Endothelial cell of umbilical vein (primary cell): ENCODE results near the gene TXN2. TPM values are rescaled to one million over a fixed set of nuclear protein-coding genes. Genes with fewer than 3 reads are reported as not detected.

Experiments used
- BruUV-seq: library from RNA; stranded (reverse); fragments of 400-500 nt; replicated peaks from 2 replicates; lab custom pipeline; 2021; lab: Mats Ljungman, UMichigan
- CTCF ChIA-PET: fragments of 300-600, 350-600 bp; sonication (Branson Sonifier 250); formaldehyde crosslinking; loops from one replicate; lab custom pipeline; 2021; ENCODE audit warnings: antibody characterized with exemption, inconsistent platforms; lab: Charles Lee
- POLR2A ChIA-PET: fragments of 300-600, 350-600 bp; sonication (Branson Sonifier 250); formaldehyde crosslinking; loops from one replicate; lab custom pipeline; 2021; ENCODE audit warnings: antibody characterized with exemption, inconsistent platforms; lab: Charles Lee
- DNase-seq: peaks from one replicate; pipeline ENCODE4 v3.0.0-alpha.2; 2011; ENCODE audit warnings: low read depth, low spot score
- FAIRE-seq: peaks from 2 replicates; lab custom pipeline; 2011; peaks lifted over from hg19 to GRCh38; lab: Jason Lieb, UNC
- H2AFZ ChIP-seq: 2 replicates; pipeline ENCODE4 v1.6.0; 2012; ENCODE audit warnings: low read depth, low read length, control low read depth, inconsistent platforms
- H3K27ac ChIP-seq: 2 replicates; pipeline ENCODE4 v1.5.1; 2011; ENCODE audit warnings: low read depth, mild to moderate bottlenecking, control low read depth, low read length, moderate library complexity; ENCODE audit not compliant: insufficient read depth
- H3K27me3 ChIP-seq, 2 experiments: 2 replicates each; pipeline versions ENCODE4 v1.6.0 to v1.6.1; 2011; ENCODE audit warnings: low read length in 2 of 2, mixed read lengths in 1 of 2; ENCODE audit not compliant: control insufficient read depth in 2 of 2, insufficient read depth in 2 of 2
- H3K36me3 ChIP-seq, 2 experiments: 2 replicates in 1 of 2; 3 replicates in 1 of 2; pipeline ENCODE4 v1.5.1; 2011; ENCODE audit warnings: low read length in 2 of 2, mild to moderate bottlenecking in 1 of 2, moderate library complexity in 1 of 2; ENCODE audit not compliant: control insufficient read depth in 2 of 2, insufficient read depth in 2 of 2; ENCODE audit errors: extremely low read depth in 1 of 2
- H3K4me1 ChIP-seq: 3 replicates; pipeline ENCODE4 v1.5.1; 2011; ENCODE audit warnings: mild to moderate bottlenecking, low read length; ENCODE audit not compliant: control insufficient read depth, insufficient read depth; ENCODE audit errors: extremely low read depth
- H3K4me2 ChIP-seq: 2 replicates; pipeline ENCODE4 v1.6.1; 2011; ENCODE audit warnings: low read length, control low read depth, mixed read lengths; ENCODE audit not compliant: insufficient read depth
- H3K4me3 ChIP-seq, 3 experiments: fragments of 200-600 bp in 1 of 3; sonication (generic), shearing (Covaris generic) in 1 of 3; replicated peaks in 1 of 3; 2 replicates each; pipeline ENCODE4 v1.5.1; 2011 to 2016; ENCODE audit warnings: control low read depth in 3 of 3, low read length in 3 of 3, mild to moderate bottlenecking in 2 of 3, inconsistent platforms in 1 of 3, low read depth in 1 of 3, moderate library complexity in 1 of 3; ENCODE audit not compliant: insufficient read depth in 1 of 3
- H3K79me2 ChIP-seq: 2 replicates; pipeline ENCODE4 v1.6.0; 2012; ENCODE audit warnings: low read length, inconsistent platforms; ENCODE audit not compliant: control insufficient read depth, insufficient read depth
- H3K9ac ChIP-seq: replicated peaks from 2 replicates; pipeline ENCODE3; 2011; ENCODE audit warnings: low read length, control low read depth; ENCODE audit not compliant: insufficient read depth; ENCODE audit errors: extremely low read depth
- H3K9me1 ChIP-seq: replicated peaks from 3 replicates; pipeline ENCODE4 v1.6.0; 2011; ENCODE audit warnings: mild to moderate bottlenecking, low read length; ENCODE audit not compliant: control insufficient read depth, insufficient read depth; ENCODE audit errors: extremely low read depth
- H3K9me3 ChIP-seq: replicated peaks from 2 replicates; pipeline ENCODE4 v1.5.1; 2012; ENCODE audit warnings: low read length, inconsistent platforms; ENCODE audit not compliant: control insufficient read depth, insufficient read depth
- H4K20me1 ChIP-seq: replicated peaks from 2 replicates; pipeline ENCODE3; 2011; ENCODE audit warnings: mild to moderate bottlenecking, low read length; ENCODE audit not compliant: control insufficient read depth, insufficient read depth; ENCODE audit errors: extremely low read depth
- EZH2 ChIP-seq: IDR thresholded peaks from 2 replicates; pipeline ENCODE4 v1.6.1; 2012; ENCODE audit warnings: borderline replicate concordance, low read depth, mild to moderate bottlenecking, moderate library complexity, low read length, inconsistent platforms; ENCODE audit not compliant: severe bottlenecking
- FOS ChIP-seq: IDR thresholded peaks from 2 replicates; pipeline ENCODE4 v1.6.1; 2011; ENCODE audit warnings: mild to moderate bottlenecking, low read length, moderate library complexity, borderline replicate concordance; ENCODE audit not compliant: insufficient read depth
- GATA2 ChIP-seq: IDR thresholded peaks from 2 replicates; pipeline ENCODE4 v1.7.0; 2011; ENCODE audit warnings: low read depth, mild to moderate bottlenecking, moderate library complexity, mixed read lengths, low read length; ENCODE audit not compliant: insufficient read length, insufficient read depth
- JUN ChIP-seq: IDR thresholded peaks from 2 replicates; pipeline ENCODE4 v1.6.1; 2011; ENCODE audit warnings: borderline replicate concordance, low read depth; ENCODE audit not compliant: insufficient read length, insufficient read depth
- MYC ChIP-seq: IDR thresholded peaks from one replicate; pipeline ENCODE4 v1.6.1; 2011; ENCODE audit warnings: mild to moderate bottlenecking, low read depth, low read length
- POLR2A ChIP-seq: IDR thresholded peaks from 2 replicates; pipeline ENCODE4 v1.6.1; 2012; ENCODE audit warnings: low read depth, mild to moderate bottlenecking, control low read depth, low read length
- POLR2AphosphoS5 ChIP-seq: IDR thresholded peaks from 2 replicates; pipeline ENCODE4 v1.6.1; 2012; ENCODE audit warnings: low read depth, mild to moderate bottlenecking, control low read depth, low read length, moderate library complexity; ENCODE audit not compliant: insufficient read depth
- dilution Hi-C: fragments of 300-500 bp; cut with MboI; formaldehyde crosslinking; loops from one replicate; pipeline ENCODE4 v1.15.0; 2019; ENCODE audit warnings: low sequenced_read_pairs; ENCODE audit not compliant: extremely low pct_ligation_motif_present
- intact Hi-C: fragments of 100-400 bp; cut with micrococcal nuclease; formaldehyde crosslinking; loops from one replicate; pipeline ENCODE4 v1.10.0; 2022
- polyA plus RNA-seq, 4 experiments: library from polyadenylated mRNA; depleted of rRNA in 3 of 4; stranded (reverse) in 3 of 4; unstranded in 1 of 4; fragments of >200 nt; gene quantifications; 2 replicates each; pipeline versions ENCODE4 v1.2.1 to v1.2.3, GENCODE V29; 2011 to 2012; ENCODE audit warnings: missing spikeins in 1 of 4
- total RNA-seq: library from RNA; stranded (reverse); gene quantifications from 2 replicates; pipeline ENCODE4 v1.2.3, GENCODE V29; 2021
- TF ChIP-seq, protein P1 (sequence below): IDR thresholded peaks from 2 replicates; pipeline ENCODE4 v1.6.1; 2011; ENCODE audit not compliant: insufficient read depth, insufficient read length
- TF ChIP-seq, protein P2 (sequence below), 2 donors: IDR thresholded peaks; 1 replicate in 1 of 2; 2 replicates in 1 of 2; pipeline ENCODE4 v1.5.1; 2011; ENCODE audit warnings: low read length in 2 of 2, mild to moderate bottlenecking in 2 of 2, moderate library complexity in 2 of 2, control low read depth in 1 of 2, inconsistent platforms in 1 of 2, low read depth in 1 of 2; ENCODE audit not compliant: insufficient read depth in 1 of 2; ENCODE audit errors: extremely low read depth in 1 of 2

The TXN2 gene
- total and polyA plus RNA-seq, 2 donors (not counting 3 experiments of a cell fraction or from before 2014, with no cell fraction given), result 75.9 to 183 TPM

DNA sequence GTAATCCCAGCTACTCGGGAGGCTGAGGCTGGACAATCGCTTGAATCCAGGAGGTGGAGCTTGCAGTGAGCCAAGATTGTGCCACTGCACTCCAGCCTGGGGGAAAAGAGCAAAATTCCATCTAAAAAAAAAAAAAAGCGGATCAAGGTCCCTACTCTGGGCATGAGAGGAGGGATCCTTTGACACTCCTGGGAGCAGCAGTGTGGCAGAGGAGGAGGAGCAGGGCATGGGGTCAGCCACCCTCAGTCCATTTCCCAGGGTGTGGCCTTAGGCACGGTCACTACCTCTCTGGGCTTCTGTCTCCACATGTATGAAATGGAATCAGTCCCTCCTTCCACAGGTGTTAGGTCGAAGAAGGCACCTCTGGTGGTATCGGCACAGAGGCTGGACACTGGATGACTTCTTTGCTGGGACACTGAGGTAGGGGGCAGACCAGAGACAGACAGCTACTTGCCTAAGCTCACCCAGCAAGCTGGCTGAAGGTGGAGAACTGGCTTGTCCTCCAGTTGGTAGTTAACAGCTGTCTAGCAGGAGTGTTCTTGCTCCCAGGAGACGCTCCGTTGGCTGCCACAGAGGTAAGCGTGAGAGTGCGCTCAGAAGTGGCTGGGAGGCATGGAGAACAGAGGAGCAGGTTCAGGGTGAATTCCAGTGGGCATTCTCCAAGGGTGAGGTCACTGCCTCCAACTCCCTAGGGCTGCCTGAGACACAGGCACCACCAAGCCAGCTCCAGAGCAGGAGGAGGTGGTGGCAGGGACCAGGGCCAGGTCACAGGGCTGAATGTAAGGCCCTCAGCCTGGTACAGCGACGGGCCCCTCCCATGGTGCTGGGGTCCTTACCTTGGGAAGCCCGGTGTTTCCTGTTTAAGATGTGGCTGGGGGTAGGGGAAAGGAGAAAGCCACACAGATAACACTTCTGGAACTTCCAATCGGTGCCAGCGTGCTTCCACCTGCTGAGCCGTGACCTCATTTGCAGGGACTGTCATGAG is 19.5 kb downstream of the TXN2 start:
- H3K27me3 ChIP-seq, result no peaks in the 10 kb centered on the region
- peak; percentile 83 for FAIRE-seq
- BruUV-seq, result TSS peak; percentile 8
- H3K36me3 ChIP-seq, result no peaks in the 10 kb centered on the region
- H3K4me2 ChIP-seq, result no peak overlapping the region
- no peak overlapping the region for H3K4me3 ChIP-seq
- H2AFZ ChIP-seq, result no peak overlapping the region
- no peaks in the 10 kb centered on the region for H3K79me2 ChIP-seq
- no peaks in the 10 kb centered on the region for H4K20me1 ChIP-seq
- H3K9me3 ChIP-seq, result no peaks in the 10 kb centered on the region
- dilution Hi-C loops, result no loop called here
- TF ChIP-seq POLR2AphosphoS5 (no peak), JUN (peak; percentile 63), MYC (no peak), FOS (no peak)
- POLR2A ChIA-PET, result interaction anchor here (0.8 to 2.2 kb wide), 6 partner anchors 74 to 131 kb away, joined by 3 to 10 read pairs (median 4); partner anchors contain the start of gene MYH9
- peak overlapping the region; percentile 40 for H3K9ac ChIP-seq
- H3K27ac ChIP-seq, result peak overlapping the region; percentile 59
- CTCF ChIA-PET, result interaction anchor here (0.8 to 1.6 kb wide), 3 partner anchors 9 to 107 kb away, joined by 3 to 6 read pairs (median 4); no protein-coding TSS in a partner anchor
- intact Hi-C loops, result no loop called here
- peaks cover 49% of the 10 kb centered on the region for H3K4me1 ChIP-seq
- DNase-seq, result peak; percentile 67
- H3K9me1 ChIP-seq, result no peaks in the 10 kb centered on the region

DNA sequence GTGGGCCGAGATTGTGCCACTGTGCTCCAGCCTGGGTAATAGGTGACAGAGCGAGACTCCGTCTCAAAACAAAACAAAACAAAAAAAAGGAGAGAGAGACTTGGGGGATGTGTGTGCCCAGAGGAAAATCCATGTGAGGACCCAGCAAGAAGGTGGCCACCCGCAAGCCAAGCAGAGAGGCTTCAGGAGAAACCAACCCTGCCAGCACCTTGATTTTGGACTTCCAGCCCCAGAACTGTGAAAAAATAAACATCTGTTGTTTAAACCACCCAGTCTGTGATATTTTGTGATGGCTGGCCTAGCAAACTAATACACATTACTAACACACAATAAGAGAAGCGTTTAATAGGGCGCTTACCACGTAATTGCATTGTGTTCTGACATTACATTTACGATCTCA is 21.2 kb downstream of the TXN2 start:
- Histone ChIP-seq H3K27ac (no peak overlapping the region), H3K9me1 (no peaks in the 10 kb centered on the region), H4K20me1 (no peaks in the 10 kb centered on the region), H2AFZ (no peak overlapping the region), H3K9me3 (no peaks in the 10 kb centered on the region), H3K79me2 (no peaks in the 10 kb centered on the region), H3K27me3 (no peaks in the 10 kb centered on the region), H3K36me3 (no peaks in the 10 kb centered on the region), H3K4me2 (no peak overlapping the region), H3K4me3 (no peak overlapping the region), H3K9ac (no peak overlapping the region), H3K4me1 (peaks cover 37% of the 10 kb centered on the region)
- BruUV-seq, result no TSS peak
- no peak for DNase-seq
- intact Hi-C loops, result no loop called here
- TF ChIP-seq, protein P1, sequence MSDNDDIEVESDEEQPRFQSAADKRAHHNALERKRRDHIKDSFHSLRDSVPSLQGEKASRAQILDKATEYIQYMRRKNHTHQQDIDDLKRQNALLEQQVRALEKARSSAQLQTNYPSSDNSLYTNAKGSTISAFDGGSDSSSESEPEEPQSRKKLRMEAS, result no peak
- TF ChIP-seq, protein P2, sequence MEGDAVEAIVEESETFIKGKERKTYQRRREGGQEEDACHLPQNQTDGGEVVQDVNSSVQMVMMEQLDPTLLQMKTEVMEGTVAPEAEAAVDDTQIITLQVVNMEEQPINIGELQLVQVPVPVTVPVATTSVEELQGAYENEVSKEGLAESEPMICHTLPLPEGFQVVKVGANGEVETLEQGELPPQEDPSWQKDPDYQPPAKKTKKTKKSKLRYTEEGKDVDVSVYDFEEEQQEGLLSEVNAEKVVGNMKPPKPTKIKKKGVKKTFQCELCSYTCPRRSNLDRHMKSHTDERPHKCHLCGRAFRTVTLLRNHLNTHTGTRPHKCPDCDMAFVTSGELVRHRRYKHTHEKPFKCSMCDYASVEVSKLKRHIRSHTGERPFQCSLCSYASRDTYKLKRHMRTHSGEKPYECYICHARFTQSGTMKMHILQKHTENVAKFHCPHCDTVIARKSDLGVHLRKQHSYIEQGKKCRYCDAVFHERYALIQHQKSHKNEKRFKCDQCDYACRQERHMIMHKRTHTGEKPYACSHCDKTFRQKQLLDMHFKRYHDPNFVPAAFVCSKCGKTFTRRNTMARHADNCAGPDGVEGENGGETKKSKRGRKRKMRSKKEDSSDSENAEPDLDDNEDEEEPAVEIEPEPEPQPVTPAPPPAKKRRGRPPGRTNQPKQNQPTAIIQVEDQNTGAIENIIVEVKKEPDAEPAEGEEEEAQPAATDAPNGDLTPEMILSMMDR (IDR thresholded peaks at IDR 0.05; ENCODE audit: extremely low read depth in 1 of 2, insufficient read depth in 1 of 2, low read depth in 1 of 2, low read length in 2 of 2), result no peak
- TF ChIP-seq POLR2A (no peak), JUN (no peak), EZH2 (no peak), GATA2 (no peak), MYC (no peak), FOS (no peak), POLR2AphosphoS5 (no peak)
- ChIA-PET CTCF (no interaction called here), POLR2A (no interaction called here)
- dilution Hi-C loops, result no loop called here
- no peak for FAIRE-seq
